Bronchial epithelial cell (primary cell): ENCODE measurements around the gene CRADD. TPM values are rescaled to one million over a fixed set of nuclear protein-coding genes. Genes with fewer than 3 reads are reported as not detected.

Source experiments
- DNase-seq: peaks from one replicate; pipeline ENCODE4 v3.0.0-alpha.2; 2010; ENCODE audit warnings: low read depth
- FAIRE-seq: peaks from 2 replicates; lab custom pipeline; 2011; peaks lifted over from hg19 to GRCh38; lab: Jason Lieb, UNC
- H3K27me3 ChIP-seq: 2 replicates; pipeline ENCODE4 v1.5.1; 2011; ENCODE audit warnings: low read length; ENCODE audit not compliant: control insufficient read depth, insufficient read depth
- H3K36me3 ChIP-seq: 2 replicates; pipeline ENCODE4 v1.5.1; 2011; ENCODE audit warnings: low read length; ENCODE audit not compliant: control insufficient read depth, insufficient read depth
- H3K4me3 ChIP-seq: 2 replicates; pipeline ENCODE4 v1.5.1; 2011; ENCODE audit warnings: mild to moderate bottlenecking, low read depth, low read length, control low read depth
- total RNA-seq: library from RNA; depleted of rRNA; stranded (reverse); fragments of >200 nt; gene quantifications from 2 replicates; pipeline ENCODE4 v1.2.1, GENCODE V29; 2014
- TF ChIP-seq, protein P1 (sequence below): IDR thresholded peaks from 2 replicates; pipeline ENCODE4 v1.5.1; 2011; ENCODE audit warnings: mild to moderate bottlenecking, moderate library complexity, low read length, control low read depth, inconsistent platforms; ENCODE audit not compliant: insufficient read depth, severe bottlenecking

Gene CRADD
- total RNA-seq, 1 donor from 2014 or later: 11.8 TPM

DNA sequence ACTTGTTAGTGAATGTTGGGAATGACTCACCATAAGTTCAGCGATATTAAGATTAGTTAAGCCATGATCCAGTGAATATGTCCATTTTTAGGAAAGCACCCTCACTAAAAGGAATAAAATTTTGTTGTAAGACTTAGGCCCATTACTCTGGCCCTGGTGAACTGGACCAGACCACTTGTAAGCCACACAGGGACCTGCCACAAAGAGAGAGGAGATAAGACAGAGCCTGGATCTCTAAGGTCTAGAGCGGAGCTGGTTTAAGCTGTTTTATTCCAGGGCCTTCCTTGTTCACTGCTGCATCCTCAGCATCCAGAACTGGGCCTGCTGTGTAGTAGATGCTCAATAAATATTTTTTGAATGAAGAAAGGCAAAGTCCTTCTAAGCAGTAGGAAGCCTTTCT lies 79.1 kb downstream of the CRADD start:
- H3K27me3 ChIP-seq: no peaks in the 10 kb centered on the region
- FAIRE-seq (no peak), DNase-seq (no peak)
- TF ChIP-seq, protein P1, sequence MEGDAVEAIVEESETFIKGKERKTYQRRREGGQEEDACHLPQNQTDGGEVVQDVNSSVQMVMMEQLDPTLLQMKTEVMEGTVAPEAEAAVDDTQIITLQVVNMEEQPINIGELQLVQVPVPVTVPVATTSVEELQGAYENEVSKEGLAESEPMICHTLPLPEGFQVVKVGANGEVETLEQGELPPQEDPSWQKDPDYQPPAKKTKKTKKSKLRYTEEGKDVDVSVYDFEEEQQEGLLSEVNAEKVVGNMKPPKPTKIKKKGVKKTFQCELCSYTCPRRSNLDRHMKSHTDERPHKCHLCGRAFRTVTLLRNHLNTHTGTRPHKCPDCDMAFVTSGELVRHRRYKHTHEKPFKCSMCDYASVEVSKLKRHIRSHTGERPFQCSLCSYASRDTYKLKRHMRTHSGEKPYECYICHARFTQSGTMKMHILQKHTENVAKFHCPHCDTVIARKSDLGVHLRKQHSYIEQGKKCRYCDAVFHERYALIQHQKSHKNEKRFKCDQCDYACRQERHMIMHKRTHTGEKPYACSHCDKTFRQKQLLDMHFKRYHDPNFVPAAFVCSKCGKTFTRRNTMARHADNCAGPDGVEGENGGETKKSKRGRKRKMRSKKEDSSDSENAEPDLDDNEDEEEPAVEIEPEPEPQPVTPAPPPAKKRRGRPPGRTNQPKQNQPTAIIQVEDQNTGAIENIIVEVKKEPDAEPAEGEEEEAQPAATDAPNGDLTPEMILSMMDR: no peak
- no peaks in the 10 kb centered on the region for H3K36me3 ChIP-seq
- H3K4me3 ChIP-seq: no peak overlapping the region

DNA sequence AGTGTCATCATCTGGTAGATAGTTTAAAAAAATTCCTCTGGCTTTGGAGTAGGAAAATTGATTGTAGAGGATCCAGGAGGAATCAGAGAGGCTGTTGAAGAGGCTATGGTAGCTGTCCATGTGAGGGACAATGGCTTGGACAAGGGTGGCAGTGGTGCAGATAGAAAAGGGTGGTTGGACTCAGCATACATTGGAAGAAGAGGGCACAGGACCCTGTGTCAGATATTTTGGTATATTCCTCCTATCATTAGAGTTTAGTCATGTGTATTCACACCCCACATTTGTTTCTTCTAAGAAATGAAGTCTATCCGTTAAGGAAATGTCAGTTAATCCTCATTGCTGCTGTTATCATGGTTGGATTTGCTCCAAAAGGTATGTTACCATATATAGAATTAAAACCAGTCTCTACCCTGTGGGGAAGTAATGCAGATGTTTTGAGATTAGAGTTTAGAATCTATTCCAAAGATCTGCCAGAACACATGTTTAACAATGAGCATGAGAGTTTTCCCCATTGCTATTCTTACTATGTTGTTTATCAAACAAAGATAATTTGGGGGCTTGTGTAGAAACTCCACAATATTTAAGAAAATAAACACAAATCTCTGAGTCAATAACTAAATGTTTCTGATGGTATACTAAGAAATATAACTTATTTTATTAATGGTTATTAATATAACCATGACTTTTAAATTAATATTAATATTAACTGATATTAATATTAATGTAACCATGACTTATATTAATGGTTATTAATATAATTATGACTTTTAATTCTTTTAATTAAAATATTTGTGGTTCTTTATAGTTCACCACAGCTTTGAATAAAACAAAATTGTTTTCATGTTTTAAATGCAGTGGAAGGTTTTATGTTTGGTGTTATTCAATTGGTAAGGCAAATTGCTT lies 80.9 kb downstream of the CRADD start:
- Histone ChIP-seq H3K4me3 (no peak overlapping the region), H3K27me3 (no peaks in the 10 kb centered on the region), H3K36me3 (no peaks in the 10 kb centered on the region)
- no peak for FAIRE-seq
- no peak for DNase-seq
- TF ChIP-seq, protein P1: no peak

DNA sequence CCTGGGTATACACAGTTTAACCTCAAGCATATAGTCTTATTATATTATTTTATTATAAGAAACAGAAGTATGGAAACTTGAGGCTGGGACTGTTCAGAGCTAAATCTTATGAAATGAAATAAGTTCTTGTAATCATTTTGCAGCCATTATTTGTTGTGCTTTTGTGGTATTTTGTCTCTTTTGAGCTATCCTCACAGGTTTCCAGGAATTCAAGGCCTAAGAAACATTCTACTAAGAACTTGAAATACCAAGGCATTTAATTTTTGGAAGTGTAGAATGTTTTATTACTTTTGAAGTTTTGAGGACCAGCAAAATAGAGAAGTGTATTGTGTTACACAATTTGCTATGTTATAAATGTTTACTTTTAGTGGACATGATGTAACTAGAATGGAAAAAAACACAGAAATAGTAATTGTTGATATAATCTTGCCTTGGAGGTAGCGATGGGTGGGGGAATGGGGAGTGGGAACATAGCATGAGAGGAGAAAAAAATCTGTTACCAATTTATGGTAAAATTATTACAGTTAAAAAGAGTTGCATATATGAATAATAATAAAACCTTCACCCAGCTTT lies 81.7 kb downstream of the CRADD start:
- DNase-seq (no peak), FAIRE-seq (no peak)
- TF ChIP-seq, protein P1: no peak
- Histone ChIP-seq H3K4me3 (no peak overlapping the region), H3K36me3 (no peaks in the 10 kb centered on the region), H3K27me3 (no peaks in the 10 kb centered on the region)

DNA sequence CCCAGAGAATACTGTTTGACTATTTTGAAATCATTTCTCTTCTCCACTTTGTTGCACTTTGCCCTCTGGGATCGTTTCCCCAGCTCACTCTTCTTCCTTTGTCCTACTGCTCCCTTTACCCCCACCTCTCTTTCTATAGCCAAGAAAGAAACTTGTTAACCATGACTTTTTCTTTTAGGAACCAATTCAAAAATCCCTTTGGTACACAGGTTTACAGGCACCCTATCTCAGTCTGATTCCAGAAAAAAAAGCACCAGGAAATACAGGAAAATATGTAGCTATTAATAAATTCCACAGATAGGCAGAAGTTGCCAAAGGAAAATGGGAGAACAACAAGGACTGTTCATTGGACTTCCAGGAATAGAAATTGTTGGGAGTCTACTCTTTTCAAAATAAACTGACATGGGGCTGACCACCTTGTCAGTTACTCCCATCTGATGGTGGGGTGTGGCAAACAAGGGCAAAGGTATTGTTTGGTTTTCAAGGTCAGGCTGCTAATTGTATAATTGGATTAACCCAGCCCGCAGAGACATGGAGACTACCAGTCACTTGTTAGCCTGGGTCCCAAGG lies 82.4 kb downstream of the CRADD start:
- no peak for FAIRE-seq
- Histone ChIP-seq H3K4me3 (no peak overlapping the region), H3K27me3 (no peaks in the 10 kb centered on the region), H3K36me3 (no peaks in the 10 kb centered on the region)
- DNase-seq: no peak
- TF ChIP-seq, protein P1: no peak

DNA sequence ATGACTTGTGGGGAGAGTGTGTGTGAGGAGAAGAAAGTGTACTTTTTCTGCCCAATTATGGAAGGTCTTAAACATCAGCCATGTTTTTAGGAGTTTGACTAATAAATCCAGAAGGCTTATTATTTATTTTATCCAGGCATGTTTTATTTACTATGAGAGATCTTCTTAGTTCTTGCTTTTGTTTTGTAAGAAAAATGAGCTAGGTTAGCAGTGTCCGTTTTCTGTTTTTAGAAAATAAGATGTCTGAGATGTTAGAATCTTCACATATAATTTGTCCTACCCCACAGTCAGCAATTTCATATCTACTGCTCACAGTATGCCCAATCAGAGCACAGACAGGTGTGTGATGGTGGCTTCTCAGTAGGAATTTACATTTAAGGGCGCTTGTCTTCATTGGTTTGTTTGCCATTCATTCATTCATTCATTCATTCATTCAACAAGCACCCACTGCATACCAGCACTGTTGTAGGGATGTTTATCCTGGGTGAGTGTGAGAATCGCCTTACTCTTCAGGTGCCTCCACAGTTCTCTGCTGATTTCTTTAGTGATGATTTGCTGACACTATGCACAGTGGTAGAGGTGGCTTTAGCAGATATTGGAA lies 83.2 kb downstream of the CRADD start:
- no peaks in the 10 kb centered on the region for H3K36me3 ChIP-seq
- H3K4me3 ChIP-seq: no peak overlapping the region
- TF ChIP-seq, protein P1: no peak
- DNase-seq (no peak), FAIRE-seq (no peak)
- H3K27me3 ChIP-seq: no peaks in the 10 kb centered on the region
